ENCODE results near the gene AIFM2. TPM values are rescaled to one million over a fixed set of nuclear protein-coding genes. Genes with fewer than 3 reads are reported as not detected.
"Not testable (repeated sequence)": the region's sequence is repeated elsewhere in the genome, so short reads cannot be mapped to it uniquely, and the experiment has no call there.

The AIFM2 gene
- total and polyA plus RNA-seq, 2 donors (not counting 1 experiment from before 2014, with no cell fraction given): 11.1 to 15.5 TPM

DNA sequence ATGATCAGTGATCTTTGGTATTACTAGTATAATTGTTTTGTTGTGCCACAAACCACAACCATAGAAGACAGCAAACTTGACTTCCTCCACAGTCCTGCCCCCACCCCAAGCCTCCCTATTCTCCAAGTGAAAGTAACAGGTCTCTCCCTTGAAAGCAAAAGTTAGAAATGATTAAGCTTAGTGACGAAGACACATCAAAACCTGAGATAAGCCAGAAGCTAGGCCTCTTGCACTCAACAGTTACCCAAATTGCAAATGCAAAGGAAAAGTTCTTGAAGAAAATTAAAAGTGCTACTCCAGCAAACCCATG is 30.2 kb upstream of the AIFM2 start:
- no peak for TF ChIP-seq EZH2 (IDR thresholded peaks at IDR 0.05; ENCODE audit: low read length, missing control alignments)
- TF ChIP-seq, protein P1, sequence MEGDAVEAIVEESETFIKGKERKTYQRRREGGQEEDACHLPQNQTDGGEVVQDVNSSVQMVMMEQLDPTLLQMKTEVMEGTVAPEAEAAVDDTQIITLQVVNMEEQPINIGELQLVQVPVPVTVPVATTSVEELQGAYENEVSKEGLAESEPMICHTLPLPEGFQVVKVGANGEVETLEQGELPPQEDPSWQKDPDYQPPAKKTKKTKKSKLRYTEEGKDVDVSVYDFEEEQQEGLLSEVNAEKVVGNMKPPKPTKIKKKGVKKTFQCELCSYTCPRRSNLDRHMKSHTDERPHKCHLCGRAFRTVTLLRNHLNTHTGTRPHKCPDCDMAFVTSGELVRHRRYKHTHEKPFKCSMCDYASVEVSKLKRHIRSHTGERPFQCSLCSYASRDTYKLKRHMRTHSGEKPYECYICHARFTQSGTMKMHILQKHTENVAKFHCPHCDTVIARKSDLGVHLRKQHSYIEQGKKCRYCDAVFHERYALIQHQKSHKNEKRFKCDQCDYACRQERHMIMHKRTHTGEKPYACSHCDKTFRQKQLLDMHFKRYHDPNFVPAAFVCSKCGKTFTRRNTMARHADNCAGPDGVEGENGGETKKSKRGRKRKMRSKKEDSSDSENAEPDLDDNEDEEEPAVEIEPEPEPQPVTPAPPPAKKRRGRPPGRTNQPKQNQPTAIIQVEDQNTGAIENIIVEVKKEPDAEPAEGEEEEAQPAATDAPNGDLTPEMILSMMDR (conservative IDR thresholded peaks at IDR 0.05 in 1 of 2, IDR thresholded peaks at IDR 0.05 in 1 of 2; ENCODE audit: low read depth in 1 of 2, low read length in 2 of 2): no peak
- peaks cover 87% of the 10 kb centered on the region for H3K79me2 ChIP-seq (ENCODE audit: control insufficient read depth, insufficient read depth, low read length)
- no peak overlapping the region for H3K9ac ChIP-seq (ENCODE audit: insufficient read depth, low read length)
- no peaks in the 10 kb centered on the region for H3K9me3 ChIP-seq (ENCODE audit: control insufficient read depth, insufficient read depth, low read depth, low read length)
- no peak overlapping the region for H2AFZ ChIP-seq (ENCODE audit: low read length)
- H3K27me3 ChIP-seq (ENCODE audit: control insufficient read depth, insufficient read depth, low read length): no peaks in the 10 kb centered on the region
- H3K27ac ChIP-seq (ENCODE audit: insufficient read depth, low read length): no peak overlapping the region
- peaks cover 9% of the 10 kb centered on the region for H4K20me1 ChIP-seq (ENCODE audit: control insufficient read depth, extremely low read depth, insufficient read depth, low read length)
- no peak overlapping the region for H3K4me2 ChIP-seq (ENCODE audit: extremely low read depth, insufficient read depth, low read length)
- peaks cover 2% of the 10 kb centered on the region for H3K36me3 ChIP-seq (ENCODE audit: control insufficient read depth, insufficient read depth, low read length)
- no peak overlapping the region for H3K4me3 ChIP-seq (replicated peaks in 1 of 4; ENCODE audit: control extremely low read depth in 1 of 4, insufficient read depth in 1 of 4, low read depth in 3 of 4, low read length in 4 of 4)
- DNase-seq (ENCODE audit: low read depth in 2 of 2): no peak
- no peaks in the 10 kb centered on the region for H3K4me1 ChIP-seq (ENCODE audit: control insufficient read depth, extremely low read depth, insufficient read depth, low read length)

DNA sequence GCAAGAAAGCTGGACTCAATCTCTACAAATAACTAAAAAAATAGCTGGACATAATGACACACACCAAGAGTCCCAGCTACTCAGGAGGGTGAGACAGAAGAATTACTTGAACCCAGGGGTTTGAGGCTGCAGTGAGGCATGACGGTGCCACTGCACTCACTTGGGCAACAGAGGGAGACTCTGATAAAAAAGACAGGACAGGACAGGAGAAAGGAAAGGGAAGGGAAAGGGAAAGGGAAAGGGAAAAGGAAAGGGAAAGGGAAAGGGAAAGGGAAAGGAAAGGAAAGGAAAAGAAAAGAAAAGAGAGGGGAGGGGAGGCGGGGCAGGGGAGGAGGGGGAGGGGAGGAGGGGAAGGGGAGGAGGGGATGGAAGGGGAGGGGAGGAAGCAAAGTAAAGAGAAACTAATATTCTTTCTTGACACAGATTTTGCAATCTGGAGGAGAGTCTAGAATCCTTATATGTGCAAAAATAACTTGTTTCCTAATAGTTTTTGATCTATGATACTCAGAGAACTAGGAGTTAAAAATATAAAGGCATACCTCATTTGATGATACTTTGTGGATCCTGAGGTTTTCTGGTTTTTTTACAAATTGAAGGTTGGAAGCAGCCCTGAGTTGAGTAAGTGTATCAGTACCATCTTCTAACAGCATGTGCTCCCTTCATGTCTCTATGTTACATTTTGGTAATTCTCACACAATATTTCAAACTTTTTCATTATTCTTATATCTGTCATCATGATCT is 29.7 kb upstream of the AIFM2 start:
- H3K79me2 ChIP-seq (ENCODE audit: control insufficient read depth, insufficient read depth, low read length): peaks cover 82% of the 10 kb centered on the region
- H3K4me3 ChIP-seq (replicated peaks in 1 of 4; ENCODE audit: control extremely low read depth in 1 of 4, insufficient read depth in 1 of 4, low read depth in 3 of 4, low read length in 4 of 4): no peak overlapping the region
- DNase-seq (ENCODE audit: low read depth in 2 of 2): peak in 1 of 2 donors; percentile 15
- no peak for TF ChIP-seq EZH2 (IDR thresholded peaks at IDR 0.05; ENCODE audit: low read length, missing control alignments)
- TF ChIP-seq, protein P1 (conservative IDR thresholded peaks at IDR 0.05 in 1 of 2, IDR thresholded peaks at IDR 0.05 in 1 of 2; ENCODE audit: low read depth in 1 of 2, low read length in 2 of 2): no peak
- H3K9me3 ChIP-seq (ENCODE audit: control insufficient read depth, insufficient read depth, low read depth, low read length): no peaks in the 10 kb centered on the region
- no peak overlapping the region for H2AFZ ChIP-seq (ENCODE audit: low read length)
- H3K27ac ChIP-seq (ENCODE audit: insufficient read depth, low read length): no peak overlapping the region
- no peak overlapping the region for H3K4me2 ChIP-seq (ENCODE audit: extremely low read depth, insufficient read depth, low read length)
- no peaks in the 10 kb centered on the region for H3K27me3 ChIP-seq (ENCODE audit: control insufficient read depth, insufficient read depth, low read length)
- peaks cover 2% of the 10 kb centered on the region for H3K36me3 ChIP-seq (ENCODE audit: control insufficient read depth, insufficient read depth, low read length)
- no peak overlapping the region for H3K9ac ChIP-seq (ENCODE audit: insufficient read depth, low read length)
- no peaks in the 10 kb centered on the region for H3K4me1 ChIP-seq (ENCODE audit: control insufficient read depth, extremely low read depth, insufficient read depth, low read length)
- H4K20me1 ChIP-seq (ENCODE audit: control insufficient read depth, extremely low read depth, insufficient read depth, low read length): peaks cover 9% of the 10 kb centered on the region

DNA sequence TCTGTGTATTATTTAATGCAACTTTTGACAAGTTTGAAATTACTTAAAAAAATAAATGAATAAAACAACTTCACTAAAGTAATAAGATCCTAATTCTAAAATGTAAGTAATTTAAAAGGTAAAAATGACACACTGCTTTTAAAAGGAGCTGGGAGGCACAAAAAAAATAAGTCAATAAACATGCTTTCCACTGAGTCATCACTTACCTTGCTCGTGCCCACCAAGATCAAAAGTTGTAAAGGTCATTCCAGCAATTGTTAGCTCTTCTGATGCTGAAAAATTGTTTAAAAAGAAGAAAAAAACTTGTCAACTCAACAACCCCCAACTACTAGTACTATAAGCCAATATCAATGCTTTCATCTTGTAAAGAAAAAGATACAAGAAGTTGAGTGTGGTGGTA is 28.2 kb upstream of the AIFM2 start:
- H3K9ac ChIP-seq (ENCODE audit: insufficient read depth, low read length): no peak overlapping the region
- no peak overlapping the region for H2AFZ ChIP-seq (ENCODE audit: low read length)
- H3K4me3 ChIP-seq (replicated peaks in 1 of 4; ENCODE audit: control extremely low read depth in 1 of 4, insufficient read depth in 1 of 4, low read depth in 3 of 4, low read length in 4 of 4): no peak overlapping the region
- H3K27me3 ChIP-seq (ENCODE audit: control insufficient read depth, insufficient read depth, low read length): no peaks in the 10 kb centered on the region
- no peaks in the 10 kb centered on the region for H3K9me3 ChIP-seq (ENCODE audit: control insufficient read depth, insufficient read depth, low read depth, low read length)
- no peak overlapping the region for H3K4me2 ChIP-seq (ENCODE audit: extremely low read depth, insufficient read depth, low read length)
- peaks cover 70% of the 10 kb centered on the region for H3K79me2 ChIP-seq (ENCODE audit: control insufficient read depth, insufficient read depth, low read length)
- no peaks in the 10 kb centered on the region for H3K4me1 ChIP-seq (ENCODE audit: control insufficient read depth, extremely low read depth, insufficient read depth, low read length)
- no peak overlapping the region for H3K27ac ChIP-seq (ENCODE audit: insufficient read depth, low read length)
- TF ChIP-seq, protein P1 (conservative IDR thresholded peaks at IDR 0.05 in 1 of 2, IDR thresholded peaks at IDR 0.05 in 1 of 2; ENCODE audit: low read depth in 1 of 2, low read length in 2 of 2): no peak
- TF ChIP-seq EZH2 (IDR thresholded peaks at IDR 0.05; ENCODE audit: low read length, missing control alignments): no peak
- no peak for DNase-seq (ENCODE audit: low read depth in 2 of 2)
- H3K36me3 ChIP-seq (ENCODE audit: control insufficient read depth, insufficient read depth, low read length): peaks cover 7% of the 10 kb centered on the region
- H4K20me1 ChIP-seq (ENCODE audit: control insufficient read depth, extremely low read depth, insufficient read depth, low read length): peaks cover under 1% of the 10 kb centered on the region

DNA sequence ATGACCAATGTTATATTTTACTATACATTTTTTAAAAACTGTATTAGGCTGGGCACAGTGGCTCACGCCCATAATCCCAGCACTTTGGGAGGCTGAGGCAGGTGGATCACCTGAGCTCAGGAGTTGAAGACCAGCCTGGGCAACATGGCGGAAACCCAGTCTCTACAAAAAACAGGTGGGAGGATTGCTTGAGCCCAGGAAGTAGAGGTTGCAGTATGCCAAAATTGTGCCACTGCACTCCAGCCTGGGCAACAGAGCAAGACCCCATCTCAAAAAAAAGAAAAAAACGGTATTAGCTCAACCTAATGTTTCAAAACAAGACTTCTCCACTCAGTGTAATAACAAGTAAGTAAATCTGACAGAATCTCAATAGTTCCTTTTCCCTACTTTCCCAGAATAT is 26.7 kb upstream of the AIFM2 start:
- H3K4me3 ChIP-seq (replicated peaks in 1 of 4; ENCODE audit: control extremely low read depth in 1 of 4, insufficient read depth in 1 of 4, low read depth in 3 of 4, low read length in 4 of 4); H3K4me2 ChIP-seq (ENCODE audit: extremely low read depth, insufficient read depth, low read length); H2AFZ ChIP-seq (ENCODE audit: low read length); H3K27ac ChIP-seq (ENCODE audit: insufficient read depth, low read length); H3K9ac ChIP-seq (ENCODE audit: insufficient read depth, low read length); H3K27me3 ChIP-seq (ENCODE audit: control insufficient read depth, insufficient read depth, low read length); H4K20me1 ChIP-seq (ENCODE audit: control insufficient read depth, extremely low read depth, insufficient read depth, low read length); H3K9me3 ChIP-seq (ENCODE audit: control insufficient read depth, insufficient read depth, low read depth, low read length); H3K4me1 ChIP-seq (ENCODE audit: control insufficient read depth, extremely low read depth, insufficient read depth, low read length); DNase-seq (ENCODE audit: low read depth in 2 of 2): not testable (repeated sequence)
- Histone ChIP-seq H3K36me3 (ENCODE audit: control insufficient read depth, insufficient read depth, low read length) (peaks cover 17% of the 10 kb centered on the region), H3K79me2 (ENCODE audit: control insufficient read depth, insufficient read depth, low read length) (peaks cover 63% of the 10 kb centered on the region)
